T-cell (primary cell): Measurements from ENCODE around the gene EXTL2. TPM values are rescaled to one million over a fixed set of nuclear protein-coding genes. Genes with fewer than 3 reads are reported as not detected.

Source experiments
- ATAC-seq, 4 experiments: fragments of 200-7000 bp in 3 of 4; fragments of 150-1000 bp in 1 of 4; cut with Tn5 transposase; replicated peaks in 1 of 4; 1 replicate in 3 of 4; 2 replicates in 1 of 4; pipeline ENCODE4 v1.10.0; 2021; ENCODE audit warnings: moderate library complexity in 3 of 4, mild to moderate bottlenecking in 2 of 4, moderate number of reproducible peaks in 1 of 4
- CTCF ChIA-PET, 2 donors: fragments of 300-600 bp; sonication (Branson Sonifier 250); formaldehyde crosslinking; loops; one replicate each; lab custom pipeline; 2022; ENCODE audit warnings: antibody characterized with exemption in 2 of 2; lab: Charles Lee
- POLR2A ChIA-PET, 2 donors: fragments of 300-600 bp; sonication (Branson Sonifier 250); formaldehyde crosslinking; loops; one replicate each; lab custom pipeline; 2022; ENCODE audit warnings: antibody characterized with exemption in 2 of 2; lab: Charles Lee
- DNase-seq, 35 experiments: peaks; one replicate each; pipeline versions ENCODE4 v3.0.0 to v3.0.0-alpha.2; 2013 to 2023
- H3K27ac ChIP-seq: one replicate; pipeline ENCODE4 v1.5.1; 2013; ENCODE audit warnings: low read length
- H3K27me3 ChIP-seq, 2 experiments: replicated peaks in 1 of 2; 1 replicate in 1 of 2; 2 replicates in 1 of 2; pipeline versions ENCODE4 v1.6.1 to v1.7.0; 2013; ENCODE audit warnings: low read length in 1 of 2, mixed read lengths in 1 of 2; ENCODE audit not compliant: control insufficient read depth in 2 of 2, insufficient read depth in 2 of 2; ENCODE audit errors: extremely low read depth in 1 of 2
- H3K36me3 ChIP-seq, 2 donors: 1 replicate in 1 of 2; 2 replicates in 1 of 2; pipeline versions ENCODE4 v1.6.1 to v1.7.0; 2013; ENCODE audit warnings: low read length in 1 of 2; ENCODE audit not compliant: control insufficient read depth in 2 of 2, insufficient read depth in 1 of 2; ENCODE audit errors: extremely low read depth in 1 of 2
- H3K4me1 ChIP-seq, 2 experiments: 1 replicate in 1 of 2; 2 replicates in 1 of 2; pipeline versions ENCODE4 v1.6.1 to v1.7.0; 2013; ENCODE audit warnings: low read length in 2 of 2, mixed read lengths in 1 of 2; ENCODE audit not compliant: insufficient read depth in 2 of 2, control insufficient read depth in 1 of 2; ENCODE audit errors: extremely low read depth in 1 of 2
- H3K4me3 ChIP-seq, 2 donors: 1 replicate in 1 of 2; 2 replicates in 1 of 2; pipeline versions ENCODE4 v1.5.1 to v1.7.0; 2013; ENCODE audit warnings: mild to moderate bottlenecking in 2 of 2, low read length in 1 of 2, moderate library complexity in 1 of 2; ENCODE audit not compliant: control insufficient read depth in 1 of 2; ENCODE audit errors: extremely low read depth in 1 of 2
- H3K9me3 ChIP-seq: 2 replicates; pipeline ENCODE4 v1.7.0; 2013
- H3K27ac Mint-ChIP-seq, 2 donors: one replicate each; pipeline ENCODE4 v1.8.0; 2020 to 2021; ENCODE audit warnings: mild to moderate bottlenecking in 2 of 2, mixed read lengths in 2 of 2
- H3K27me3 Mint-ChIP-seq, 2 donors: one replicate each; pipeline ENCODE4 v1.8.0; 2021 to 2022; ENCODE audit warnings: mixed read lengths in 2 of 2
- H3K36me3 Mint-ChIP-seq: one replicate; pipeline ENCODE4 v1.8.0; 2021; ENCODE audit warnings: mixed read lengths
- H3K4me1 Mint-ChIP-seq, 3 donors: one replicate each; pipeline ENCODE4 v1.8.0; 2020 to 2022; ENCODE audit warnings: mixed read lengths in 3 of 3, mild to moderate bottlenecking in 1 of 3
- H3K4me3 Mint-ChIP-seq, 3 donors: one replicate each; pipeline ENCODE4 v1.8.0; 2020 to 2022; ENCODE audit warnings: mild to moderate bottlenecking in 3 of 3, mixed read lengths in 3 of 3, moderate library complexity in 3 of 3
- H3K9me3 Mint-ChIP-seq, 3 donors: one replicate each; pipeline ENCODE4 v1.8.0; 2020 to 2022; ENCODE audit warnings: mixed read lengths in 3 of 3
- WGBS: methylation state at CpG from one replicate; pipeline ENCODE4 v1.1.5; 2013; ENCODE audit warnings: missing lambda C conversion rate; ENCODE audit not compliant: insufficient coverage; 5-methylcytosine and 5-hydroxymethylcytosine counted together
- total RNA-seq, 35 experiments: library from RNA in 6 of 35; stranded (reverse) in 6 of 35; fragments of 120-200 nt in 1 of 35; gene quantifications; one replicate each; pipeline versions ENCODE4 v1.2.1 to v1.2.4 and lab custom pipeline; 2013 to 2026

EXTL2 gene
- total RNA-seq, 5 donors from 2014 or later (not counting 1 experiment from before 2014, with no cell fraction given) = 2.4 to 4.1 (median 2.7) TPM

- CTCF ChIA-PET = interaction anchor here in 1 of 2 donors (1.0 kb wide), 1 partner anchor 11 kb away, joined by 3 read pairs; the partner anchor contains the start of gene EXTL2
- WGBS = 20% methylated on average over 1 of the region's 4 CpGs
These were observed 10.7 kb downstream of the EXTL2 start for GRCh38 chr1:100883963-100884362.

GRCh38 chr1:100882698-100883097, 11.9 kb downstream of the EXTL2 start:
- no peaks in the 10 kb centered on the region for H3K9me3 Mint-ChIP-seq

More at GRCh38 chr1:100883963-100884362, 10.7 kb downstream of the EXTL2 start:
- H3K4me1 ChIP-seq = no peaks in the 10 kb centered on the region
- Mint-ChIP-seq H3K4me3 (no peak overlapping the region), H3K27me3 (no peaks in the 10 kb centered on the region), H3K4me1 (no peaks in the 10 kb centered on the region), H3K27ac (no peak overlapping the region), H3K9me3 (no peaks in the 10 kb centered on the region), H3K36me3 (peaks cover 4% of the 10 kb centered on the region)
- H3K4me3 ChIP-seq = no peak overlapping the region
- H3K9me3 ChIP-seq = no peaks in the 10 kb centered on the region
- H3K27me3 ChIP-seq = no peaks in the 10 kb centered on the region
- DNase-seq (peak in 1 of 35 experiments; percentile 6), ATAC-seq (no peak)
- no peak overlapping the region for H3K27ac ChIP-seq
- POLR2A ChIA-PET = no interaction called here
- H3K36me3 ChIP-seq = no peaks in the 10 kb centered on the region

DNA sequence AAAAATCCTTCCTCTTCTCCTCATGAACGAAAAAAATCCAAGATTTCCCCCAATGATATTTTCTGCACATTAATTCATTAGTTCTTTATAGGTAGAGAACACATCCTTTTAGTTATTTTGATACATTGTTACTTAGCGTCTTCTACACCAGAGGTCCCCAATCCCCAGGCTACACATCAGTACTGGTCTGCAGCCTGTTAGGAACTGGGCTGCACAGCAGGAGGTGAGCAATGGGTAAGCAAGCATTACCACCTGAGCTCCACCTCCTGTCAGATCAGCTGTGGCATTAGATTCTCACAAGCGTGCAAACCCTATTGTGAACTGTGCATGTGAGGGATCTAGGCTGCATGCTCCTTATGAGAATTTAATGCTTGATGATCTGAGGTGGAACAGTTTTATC, 13.0 kb downstream of the EXTL2 start:
- WGBS = 100% methylated on average over 1 of the region's 3 CpGs
- POLR2A ChIA-PET = no interaction called here
- no peaks in the 10 kb centered on the region for H3K4me1 ChIP-seq
- Mint-ChIP-seq H3K36me3 (no peaks in the 10 kb centered on the region), H3K9me3 (no peaks in the 10 kb centered on the region), H3K27ac (no peak overlapping the region), H3K4me3 (no peak overlapping the region), H3K27me3 (no peaks in the 10 kb centered on the region), H3K4me1 (no peaks in the 10 kb centered on the region)
- CTCF ChIA-PET = interaction anchor here in 1 of 2 donors (0.7 kb wide), 1 partner anchor 376 kb away, joined by 4 read pairs; no protein-coding TSS in a partner anchor
- no peak overlapping the region for H3K4me3 ChIP-seq
- H3K27me3 ChIP-seq = no peaks in the 10 kb centered on the region
- ATAC-seq = no peak
- H3K36me3 ChIP-seq = no peaks in the 10 kb centered on the region
- no peak for DNase-seq
- no peak overlapping the region for H3K27ac ChIP-seq
- no peaks in the 10 kb centered on the region for H3K9me3 ChIP-seq

More at GRCh38 chr1:100882698-100883097, 11.9 kb downstream of the EXTL2 start:
- Histone ChIP-seq H3K36me3 (no peaks in the 10 kb centered on the region), H3K4me1 (no peaks in the 10 kb centered on the region), H3K27me3 (no peaks in the 10 kb centered on the region), H3K9me3 (no peaks in the 10 kb centered on the region), H3K27ac (no peak overlapping the region), H3K4me3 (no peak overlapping the region)
- WGBS = 80% methylated on average over 1 of the region's 2 CpGs
- ATAC-seq = no peak
- ChIA-PET CTCF (no interaction called here), POLR2A (no interaction called here)
- Mint-ChIP-seq H3K36me3 (no peaks in the 10 kb centered on the region), H3K27ac (no peak overlapping the region), H3K27me3 (no peaks in the 10 kb centered on the region), H3K4me1 (no peaks in the 10 kb centered on the region), H3K4me3 (no peak overlapping the region)
- no peak for DNase-seq

DNA sequence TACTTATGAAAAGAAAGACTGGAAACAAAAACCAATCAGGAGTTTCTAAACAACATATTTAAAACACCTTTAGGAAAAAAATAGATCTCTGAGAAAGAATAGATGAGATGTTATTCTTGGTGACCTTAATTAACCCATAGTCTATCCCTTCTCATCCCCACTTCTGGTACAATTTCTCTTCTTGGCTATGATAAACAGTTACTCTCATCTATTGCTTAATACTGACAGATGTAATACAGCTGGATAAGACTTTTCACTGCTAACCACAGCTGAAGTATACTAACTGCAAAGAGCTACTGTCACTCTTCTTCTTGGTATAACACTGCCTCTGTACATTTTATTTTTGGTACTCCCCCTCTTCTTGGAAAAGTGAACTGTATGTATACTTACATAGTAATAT, 15.2 kb downstream of the EXTL2 start:
- H3K27me3 ChIP-seq = no peaks in the 10 kb centered on the region
- no peaks in the 10 kb centered on the region for H3K9me3 Mint-ChIP-seq
- no peaks in the 10 kb centered on the region for H3K4me1 ChIP-seq
- DNase-seq (no peak), ATAC-seq (no peak)
- no peaks in the 10 kb centered on the region for H3K9me3 ChIP-seq
- H3K4me1 Mint-ChIP-seq = no peaks in the 10 kb centered on the region
- H3K36me3 ChIP-seq = no peaks in the 10 kb centered on the region
- no peak overlapping the region for H3K27ac Mint-ChIP-seq
- H3K4me3 ChIP-seq = no peak overlapping the region
- no peaks in the 10 kb centered on the region for H3K36me3 Mint-ChIP-seq
- H3K27ac ChIP-seq = no peak overlapping the region
- no peak overlapping the region for H3K4me3 Mint-ChIP-seq
- POLR2A ChIA-PET = no interaction called here
- CTCF ChIA-PET = interaction anchor here (0.6 to 1.2 kb wide), 3 partner anchors 17 to 479 kb away, joined by 3 to 4 read pairs (median 4); no protein-coding TSS in a partner anchor
- no peaks in the 10 kb centered on the region for H3K27me3 Mint-ChIP-seq

- Histone ChIP-seq H3K27me3 (no peaks in the 10 kb centered on the region), H3K4me1 (no peaks in the 10 kb centered on the region), H3K36me3 (no peaks in the 10 kb centered on the region), H3K9me3 (no peaks in the 10 kb centered on the region), H3K4me3 (no peak overlapping the region), H3K27ac (no peak overlapping the region)
- H3K4me3 Mint-ChIP-seq = no peak overlapping the region
- H3K27me3 Mint-ChIP-seq = no peaks in the 10 kb centered on the region
- H3K4me1 Mint-ChIP-seq = no peaks in the 10 kb centered on the region
- H3K9me3 Mint-ChIP-seq = no peaks in the 10 kb centered on the region
- ATAC-seq (no peak), DNase-seq (no peak)
- POLR2A ChIA-PET = no interaction called here
- CTCF ChIA-PET = interaction anchor here in 1 of 2 donors (0.6 kb wide), 1 partner anchor 589 kb away, joined by 3 read pairs; no protein-coding TSS in a partner anchor
- H3K36me3 Mint-ChIP-seq = no peaks in the 10 kb centered on the region
- no peak overlapping the region for H3K27ac Mint-ChIP-seq
These were observed 18.4 kb downstream of the EXTL2 start for GRCh38 chr1:100876291-100876690.

GRCh38 chr1:100875228-100875627, 19.4 kb downstream of the EXTL2 start:
- no peaks in the 10 kb centered on the region for H3K27me3 ChIP-seq
- Mint-ChIP-seq H3K4me1 (no peaks in the 10 kb centered on the region), H3K36me3 (no peaks in the 10 kb centered on the region), H3K9me3 (no peaks in the 10 kb centered on the region), H3K27ac (no peak overlapping the region), H3K27me3 (no peaks in the 10 kb centered on the region), H3K4me3 (no peak overlapping the region)
- peaks cover 0 to 2% of the 10 kb centered on the region in 2 experiments for H3K4me1 ChIP-seq
- CTCF ChIA-PET = no interaction called here
- DNase-seq (no peak), ATAC-seq (no peak)
- H3K4me3 ChIP-seq = no peak overlapping the region
- H3K27ac ChIP-seq = no peak overlapping the region
- H3K36me3 ChIP-seq = no peaks in the 10 kb centered on the region
- POLR2A ChIA-PET = no interaction called here
- H3K9me3 ChIP-seq = no peaks in the 10 kb centered on the region
- WGBS = 100% methylated on average over 1 of the region's 3 CpGs

- Mint-ChIP-seq H3K9me3 (no peaks in the 10 kb centered on the region), H3K4me3 (no peak overlapping the region), H3K4me1 (no peaks in the 10 kb centered on the region), H3K27me3 (no peaks in the 10 kb centered on the region), H3K27ac (no peak overlapping the region), H3K36me3 (no peaks in the 10 kb centered on the region)
- H3K4me3 ChIP-seq = no peak overlapping the region
- ATAC-seq (no peak), DNase-seq (no peak)
- WGBS = no CpG with 5 or more reads among the region's 2 CpGs
- no peaks in the 10 kb centered on the region for H3K36me3 ChIP-seq
- H3K4me1 ChIP-seq = peaks cover 0 to 2% of the 10 kb centered on the region in 2 experiments
- no peaks in the 10 kb centered on the region for H3K9me3 ChIP-seq
- CTCF ChIA-PET = no interaction called here
- no peak overlapping the region for H3K27ac ChIP-seq
- POLR2A ChIA-PET = no interaction called here
- H3K27me3 ChIP-seq = no peaks in the 10 kb centered on the region
These were observed 20.2 kb downstream of the EXTL2 start for GRCh38 chr1:100874433-100874832.
